ENCODE data around the gene TSHZ1. TPM values are rescaled to one million over a fixed set of nuclear protein-coding genes. Genes with fewer than 3 reads are reported as not detected.

The TSHZ1 gene
- total and polyA plus RNA-seq, 2 of the 8 experiments (the other 6 are each of a cell fraction or from before 2014, with no cell fraction given), result 0.03 to 0.32 TPM

- no peak for TF ChIP-seq ATF2 (IDR thresholded peaks at IDR 0.05; ENCODE audit: low read length)
- TF ChIP-seq ATF3 (IDR thresholded peaks at IDR 0.05; ENCODE audit: insufficient read depth, low read depth, low read length), result no peak
- no peak for TF ChIP-seq GABPA (IDR thresholded peaks at IDR 0.05; ENCODE audit: borderline replicate concordance, insufficient read depth, low read length)
- no peak for TF ChIP-seq ZNF274 (IDR thresholded peaks at IDR 0.05; ENCODE audit: borderline replicate concordance, extremely low read depth, low read length)
- TF ChIP-seq CTCF (IDR thresholded peaks at IDR 0.05; ENCODE audit: control extremely low read depth in 1 of 3, insufficient read depth in 1 of 3, low read depth in 1 of 3, low read length in 3 of 3), result no peak
These were observed 72.1 kb downstream of the TSHZ1 start (continued) for GRCh38 chr18:75282746-75283145.
